Muscle of back (tissue), 11 donors: Measurements from ENCODE around the gene RFX2. TPM values are rescaled to one million over a fixed set of nuclear protein-coding genes. Genes with fewer than 3 reads are reported as not detected.
A peak's percentile ranks its signal among the peaks of the same experiment; 100 is the strongest.
"Not testable (repeated sequence)": the region's sequence is repeated elsewhere in the genome, so short reads cannot be mapped to it uniquely, and the experiment has no call there.

Source experiments
- DNase-seq, 3 donors: peaks; one replicate each; pipeline versions ENCODE4 v3.0.0 to v3.0.0-alpha.2; 2013
- polyA plus RNA-seq, 10 donors: library from polyadenylated mRNA; unstranded; fragments of 120-200 nt; gene quantifications; one replicate each; pipeline ENCODE4 v1.2.1, GENCODE V29; 2013; ENCODE audit not compliant: insufficient read length in 10 of 10

Gene RFX2
- polyA plus RNA-seq, 10 donors, result 5.2 to 10.9 (median 6.9) TPM

DNA sequence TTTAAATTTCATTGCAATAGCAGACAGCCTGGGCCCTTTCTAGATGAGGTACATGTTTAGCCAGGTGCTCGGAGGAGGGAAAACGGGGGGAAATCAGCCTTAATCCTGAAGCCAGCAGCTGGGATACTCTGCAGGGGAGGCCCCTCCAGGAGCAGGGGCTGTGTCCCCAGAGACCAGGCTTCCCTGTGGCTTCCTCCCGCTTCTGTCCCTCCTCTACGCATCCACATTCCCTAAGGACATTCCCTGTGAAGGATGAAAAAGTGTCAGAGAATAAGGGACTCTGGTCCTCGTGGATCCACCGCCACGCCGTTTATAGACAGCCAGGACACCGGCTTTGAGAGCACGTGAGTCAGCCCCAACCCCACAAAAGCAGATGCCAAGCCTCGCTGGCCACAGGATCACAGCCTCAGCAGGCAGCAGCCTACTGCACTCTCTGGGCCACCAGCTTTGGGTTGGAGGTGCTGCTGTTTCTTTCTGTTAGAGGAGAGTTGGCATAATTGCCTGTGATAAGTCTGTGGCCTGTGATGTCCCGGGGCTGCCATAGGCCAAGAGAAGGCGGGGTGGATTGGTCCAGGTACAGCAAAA, 95.7 kb downstream of the RFX2 start:
- DNase-seq, result no peak

DNA sequence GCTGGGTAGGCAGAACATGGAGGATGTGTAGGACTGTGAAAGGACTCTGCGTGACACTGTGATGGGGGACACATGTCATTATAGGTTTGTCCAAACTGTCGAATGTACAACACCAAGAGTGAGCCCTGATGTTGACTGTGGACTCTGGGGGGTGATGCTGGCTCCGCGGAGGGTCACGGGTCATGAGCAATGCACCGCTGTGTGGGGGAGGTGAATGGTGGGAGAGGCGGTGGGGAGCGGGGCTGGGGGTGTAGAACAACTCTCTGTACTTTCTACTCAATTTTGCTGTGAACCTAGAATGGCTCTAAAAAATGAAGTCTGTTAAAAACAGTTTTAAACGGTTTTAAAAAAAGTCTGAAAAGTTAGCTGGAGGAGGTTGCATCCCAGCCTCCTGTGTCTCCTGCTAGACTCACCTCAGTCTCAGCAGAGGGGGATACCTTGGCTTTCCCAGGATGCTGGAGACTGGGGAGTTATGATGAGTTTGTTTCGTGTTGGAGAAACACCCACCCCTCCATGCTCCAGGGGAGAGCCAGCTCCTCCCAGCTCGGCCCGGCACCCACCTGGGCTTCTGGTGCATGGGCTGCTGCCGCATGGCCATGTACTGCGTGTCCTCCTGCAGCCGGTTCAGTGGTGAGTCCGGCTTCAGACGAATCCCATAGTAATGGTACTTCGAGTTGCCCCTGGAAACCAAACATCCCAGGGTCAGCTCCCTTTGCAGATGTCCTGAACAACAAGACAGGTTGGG, 97.7 kb downstream of the RFX2 start:
- no peak for DNase-seq

DNA sequence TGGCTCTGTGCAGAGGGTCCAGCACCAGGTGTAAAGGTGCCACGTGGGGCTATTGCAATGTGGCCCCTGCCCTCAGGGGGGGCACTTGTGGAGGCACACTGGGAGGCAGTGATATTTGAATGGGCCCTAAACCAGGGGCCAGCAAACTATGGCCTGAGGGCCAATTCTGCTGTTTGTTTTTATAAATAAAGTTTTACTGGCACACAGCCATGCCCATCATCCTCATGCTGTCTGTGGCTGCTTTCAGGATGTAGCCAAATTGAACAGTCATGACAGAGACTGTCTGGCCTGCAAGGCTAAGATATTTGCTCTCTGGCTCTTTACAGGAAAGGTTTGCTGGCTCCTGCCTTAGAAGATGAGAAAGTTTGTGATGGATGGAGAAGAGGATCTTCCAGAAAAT, 98.5 kb downstream of the RFX2 start:
- no peak for DNase-seq

DNA sequence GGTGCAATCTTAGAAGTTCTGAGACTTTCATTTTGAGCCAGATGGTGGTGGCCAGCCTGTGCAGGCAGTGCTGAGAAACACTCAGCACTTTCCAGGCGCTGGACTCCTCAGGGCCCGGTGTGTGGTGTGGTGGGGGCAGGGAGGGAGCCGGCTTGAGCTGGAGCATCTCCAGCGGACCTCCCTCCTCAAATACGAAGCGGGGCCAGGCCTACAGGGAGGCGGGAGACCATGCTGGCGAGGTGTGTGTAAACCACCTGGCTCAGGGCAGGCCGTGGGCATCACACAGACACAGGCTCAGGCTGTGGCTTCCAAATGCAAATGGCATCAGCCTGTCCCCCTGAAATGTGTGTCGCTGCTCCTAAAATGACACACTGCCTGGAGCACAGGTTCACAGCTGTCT, 99.1 kb downstream of the RFX2 start:
- DNase-seq, result no peak

DNA sequence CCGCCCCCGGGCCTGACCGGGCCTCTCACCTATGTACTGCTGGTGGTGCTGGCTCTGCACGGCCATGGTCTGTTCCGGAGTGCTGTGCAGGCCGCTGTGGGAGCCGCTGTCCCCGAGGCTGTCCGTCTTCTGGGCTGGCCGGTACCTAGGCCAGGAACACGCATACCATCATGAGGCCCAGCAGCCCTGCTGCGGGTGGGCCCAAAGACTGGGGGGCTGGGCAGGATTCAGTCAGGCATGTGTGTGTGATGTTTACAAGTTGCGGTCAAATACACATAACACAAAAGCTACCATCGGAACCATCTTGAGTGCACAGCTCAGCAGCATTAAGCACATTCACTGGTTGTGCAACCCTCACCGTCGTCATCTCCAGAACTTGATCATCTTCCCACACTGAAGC, 100.2 kb downstream of the RFX2 start:
- no peak for DNase-seq

DNA sequence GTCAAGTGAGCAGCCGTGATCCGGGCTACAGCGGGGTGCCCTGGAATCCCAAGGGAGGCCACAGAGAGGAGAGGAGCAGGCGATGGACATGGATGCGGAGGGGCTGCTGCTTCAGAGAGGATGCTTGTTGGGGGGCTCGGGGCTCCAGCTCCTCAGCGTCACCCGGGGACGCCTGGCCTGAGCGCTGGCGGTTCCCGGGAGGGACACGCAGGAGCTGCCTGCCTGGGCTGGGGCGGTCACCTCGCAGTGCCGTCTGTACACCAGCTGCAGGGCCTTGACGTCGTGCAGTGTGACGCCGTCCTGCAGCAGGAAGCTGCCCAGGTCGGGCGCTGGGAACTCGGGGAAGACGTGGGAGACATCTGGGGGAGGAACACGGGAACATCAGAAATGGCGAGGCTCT, 102.4 kb downstream of the RFX2 start:
- DNase-seq, result no peak

DNA sequence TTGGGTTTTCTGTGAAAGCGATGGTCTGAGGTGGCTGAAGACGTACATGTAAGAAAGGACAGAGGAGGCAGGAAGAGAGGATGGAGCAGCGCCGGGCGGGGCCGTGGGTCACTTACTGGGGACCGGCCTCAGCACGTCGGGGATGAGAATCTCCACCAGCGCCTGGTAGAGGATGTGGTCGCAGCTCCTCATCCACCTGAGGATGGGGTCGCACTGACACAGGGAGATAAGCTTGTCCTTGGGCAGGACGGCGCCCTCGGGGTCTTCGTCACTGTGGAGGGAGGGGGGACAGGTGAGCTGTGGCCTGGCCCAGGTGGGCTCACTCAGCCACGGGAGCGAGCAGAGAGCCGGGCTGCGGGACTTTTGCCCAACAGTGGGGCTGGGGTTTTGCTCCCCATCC, 103.4 kb downstream of the RFX2 start:
- no peak for DNase-seq

DNA sequence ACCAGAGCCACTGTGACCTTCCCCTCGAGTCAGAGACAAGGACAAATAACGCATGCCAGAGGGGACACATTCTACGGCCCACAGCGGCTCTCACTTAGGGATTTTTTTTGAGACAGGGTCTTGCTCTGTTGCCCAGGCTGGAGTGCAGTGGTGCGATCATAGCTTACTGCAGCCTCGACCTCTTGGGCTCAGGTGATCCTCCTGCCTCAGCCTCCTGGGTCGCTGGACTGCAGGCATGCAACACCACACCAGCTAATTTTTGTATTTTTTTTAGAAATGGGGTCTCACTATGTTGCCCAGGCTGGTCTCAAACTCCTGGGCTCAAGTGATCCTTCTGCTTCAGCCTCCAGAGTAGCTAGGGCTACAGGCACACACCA, 104.2 kb downstream of the RFX2 start:
- DNase-seq, result not testable (repeated sequence)

DNA sequence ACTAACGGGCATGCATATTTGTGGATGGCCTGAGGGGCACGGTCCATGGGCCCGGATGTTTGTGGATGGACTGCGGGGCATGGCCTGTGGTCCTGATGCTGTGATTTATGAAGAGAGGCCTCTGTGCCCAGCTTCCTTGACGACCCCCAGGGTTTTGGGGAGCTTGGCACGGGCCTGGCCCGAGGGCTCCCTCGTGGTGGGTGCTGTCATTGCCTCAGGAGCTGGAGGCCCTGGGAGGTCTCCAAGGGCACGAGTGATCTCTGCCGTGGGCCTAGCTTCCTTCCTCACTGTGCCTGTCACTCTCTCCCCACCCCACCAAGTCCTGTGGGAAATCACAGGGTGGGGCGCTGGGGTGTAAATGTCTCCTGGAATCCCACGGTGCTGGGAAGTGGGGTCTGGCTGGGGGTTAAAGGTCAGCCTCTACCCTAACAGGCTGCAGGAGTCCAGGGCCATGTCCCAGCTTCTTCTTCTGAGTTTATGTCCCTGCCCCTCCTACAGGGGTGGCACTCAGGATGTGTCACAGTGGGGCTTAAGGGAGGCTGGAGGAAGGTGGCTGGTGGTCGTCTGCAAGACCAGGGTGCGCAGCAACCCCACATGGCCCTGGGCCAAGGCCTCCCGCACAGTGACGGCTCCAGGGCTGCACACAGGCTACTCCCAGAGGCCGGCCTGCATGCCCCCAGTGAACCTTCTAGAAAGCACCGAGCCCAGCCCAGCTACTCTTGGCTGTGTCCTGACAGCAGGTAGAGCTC, 104.8 kb downstream of the RFX2 start:
- DNase-seq, result no peak

DNA sequence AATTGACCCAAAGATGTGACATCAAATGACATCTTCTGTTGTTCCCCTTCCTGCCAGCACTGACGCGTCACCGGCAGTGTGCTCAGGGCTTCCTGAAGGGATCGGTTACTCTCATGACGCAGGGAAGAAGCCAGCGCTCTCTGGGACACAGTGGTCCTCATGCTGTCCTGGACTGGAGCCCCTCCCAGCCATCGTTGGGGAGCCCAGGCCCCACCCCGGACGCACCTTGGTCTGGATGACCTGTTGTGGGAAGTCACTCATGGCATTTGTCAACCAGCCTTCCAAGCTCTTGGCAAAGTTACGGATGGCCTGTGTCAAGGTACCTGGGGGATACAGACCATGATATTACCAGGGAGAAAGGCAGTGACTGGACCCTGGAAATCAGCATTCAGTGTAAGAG, 106.3 kb downstream of the RFX2 start:
- DNase-seq, result no peak

DNA sequence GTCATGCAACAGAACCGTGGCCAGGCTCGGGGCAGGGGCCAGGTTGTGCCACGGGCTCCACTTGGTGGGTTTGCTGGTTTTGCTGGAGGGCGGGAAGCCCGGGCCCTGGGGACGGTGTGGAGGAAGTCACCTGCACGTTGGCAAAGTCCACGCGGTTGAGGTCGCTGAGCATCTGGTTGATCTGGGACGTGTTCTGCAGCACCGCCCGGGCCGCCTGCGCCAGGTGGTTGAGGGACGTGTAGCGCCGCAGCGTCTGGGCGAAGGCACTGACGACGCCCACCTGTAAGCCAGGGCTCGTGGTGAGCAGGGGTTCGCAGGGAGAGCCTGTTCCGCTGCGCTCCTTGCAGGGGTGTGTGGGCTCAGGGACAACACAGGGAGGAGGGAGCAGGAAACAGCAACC, 107.7 kb downstream of the RFX2 start:
- no peak for DNase-seq

DNA sequence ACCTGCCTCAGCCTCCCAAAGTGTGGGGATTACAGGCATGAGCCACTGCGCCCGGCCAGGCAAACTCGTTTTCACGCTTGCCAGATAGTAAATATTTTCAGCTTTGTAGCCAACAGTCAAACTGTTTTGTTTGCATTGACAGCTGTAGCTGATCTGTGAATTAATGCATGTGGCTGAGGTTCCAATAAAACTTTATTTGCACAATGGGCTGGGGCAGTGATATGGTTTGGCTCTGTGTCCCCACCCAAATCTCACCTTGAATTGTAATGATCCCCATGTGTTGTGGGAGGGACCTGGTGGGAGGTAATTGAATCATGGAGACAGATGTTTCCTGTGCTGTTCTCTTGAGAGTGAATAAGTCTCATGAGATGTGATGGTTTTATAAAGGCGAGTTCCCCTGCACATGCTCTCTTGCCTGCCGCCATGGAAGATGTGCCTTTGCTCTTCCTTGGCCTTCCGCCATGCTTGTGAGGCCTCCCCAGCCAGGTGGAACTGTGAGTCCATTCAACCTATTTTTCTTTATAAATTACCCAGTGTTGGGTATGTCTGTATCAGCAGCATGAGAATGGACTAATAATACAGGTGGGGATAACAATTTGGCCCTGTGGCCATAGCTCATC, 110.0 kb downstream of the RFX2 start:
- DNase-seq, result no peak

DNA sequence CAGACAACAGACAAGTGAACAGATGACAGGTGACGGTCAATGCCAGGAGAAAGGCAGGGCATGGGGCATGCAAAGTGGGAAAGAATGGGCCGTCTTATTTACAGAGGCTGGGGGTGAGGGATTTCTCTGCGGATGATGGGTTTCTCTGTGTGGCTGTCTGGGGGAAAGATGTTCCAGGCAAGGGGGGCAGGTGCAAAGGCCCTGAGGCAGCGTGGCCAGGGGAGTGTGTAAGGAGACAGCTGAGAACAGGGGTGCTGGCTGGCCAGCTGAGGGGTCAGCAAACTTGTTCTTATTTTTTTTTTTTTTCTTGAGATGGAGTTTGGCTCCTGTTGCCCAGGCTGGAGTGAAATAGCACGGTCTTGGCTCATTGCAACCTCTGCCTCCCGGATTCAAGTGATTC, 110.6 kb downstream of the RFX2 start:
- DNase-seq, result no peak

DNA sequence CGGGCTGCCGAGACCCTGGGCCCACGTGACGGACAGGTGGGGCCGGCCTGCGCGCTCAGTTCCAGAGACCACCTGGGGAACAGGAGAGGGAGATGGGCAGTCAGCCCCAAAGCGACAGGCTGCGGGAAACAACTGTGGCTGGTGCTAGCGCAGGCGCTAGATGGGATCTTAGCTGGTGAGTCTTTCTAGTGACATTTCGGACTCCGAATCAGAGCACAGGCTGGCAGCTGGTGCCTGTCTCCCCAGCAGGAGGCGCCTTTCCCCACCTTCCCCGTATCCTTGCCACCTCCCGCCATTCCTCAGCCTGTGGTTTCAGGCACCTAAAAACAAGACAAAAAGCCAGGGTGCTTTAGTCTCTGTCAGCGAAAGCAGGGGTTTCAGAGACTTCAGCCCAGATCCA, 112.9 kb downstream of the RFX2 start:
- DNase-seq, result no peak

DNA sequence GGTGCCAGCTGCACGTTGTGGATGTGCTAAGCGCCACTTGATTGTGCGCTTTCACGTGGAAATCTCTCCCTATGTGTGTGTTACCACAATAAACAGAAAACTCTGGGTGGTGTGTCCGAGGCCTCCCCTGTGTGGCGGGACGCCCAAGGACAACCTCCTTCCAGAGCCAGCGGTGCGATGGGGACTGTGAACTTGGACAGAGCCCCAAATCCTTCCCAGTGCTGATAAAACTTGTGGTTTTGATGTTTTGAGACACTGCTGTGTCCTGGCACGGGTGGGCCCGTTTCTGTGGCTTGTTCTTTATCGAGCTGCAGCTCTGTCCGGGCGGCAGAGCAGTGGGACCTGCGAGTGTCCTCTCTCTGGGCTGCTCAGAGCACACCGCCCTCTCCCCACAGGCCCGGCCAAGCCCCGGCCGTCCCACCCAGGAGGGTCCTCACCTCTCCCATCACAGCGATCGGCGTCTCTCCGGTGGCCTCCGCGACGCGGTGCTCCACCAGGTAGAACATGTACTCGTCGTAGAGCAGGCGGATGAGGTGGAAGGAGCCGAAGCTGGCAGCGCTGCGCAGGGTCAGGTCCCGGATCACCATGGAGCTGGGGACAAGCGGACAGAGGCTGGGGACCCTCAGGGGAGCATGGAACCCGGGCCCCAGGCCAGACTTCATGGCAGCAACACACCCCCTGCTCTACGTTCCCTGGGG, 113.5 kb downstream of the RFX2 start:
- no peak for DNase-seq

DNA sequence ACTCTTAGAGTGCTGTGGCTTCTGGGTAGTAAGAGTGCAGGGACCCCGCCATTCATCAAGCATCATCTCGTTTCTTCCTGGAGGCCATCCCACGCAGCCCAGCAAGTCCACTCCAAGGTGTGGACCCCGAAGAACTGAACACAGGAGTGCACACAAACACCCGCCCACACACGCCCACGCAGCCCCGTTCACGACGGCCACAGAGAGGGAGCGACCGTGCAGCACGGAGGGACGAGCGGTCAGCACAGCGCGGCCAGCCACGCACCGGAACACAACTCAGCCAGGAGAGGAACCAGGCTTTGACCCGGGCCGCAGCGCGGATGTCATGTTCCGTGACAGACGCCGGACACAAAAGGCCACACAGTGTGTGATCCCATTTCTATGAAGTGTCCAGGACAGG, 114.2 kb downstream of the RFX2 start:
- DNase-seq, result no peak

DNA sequence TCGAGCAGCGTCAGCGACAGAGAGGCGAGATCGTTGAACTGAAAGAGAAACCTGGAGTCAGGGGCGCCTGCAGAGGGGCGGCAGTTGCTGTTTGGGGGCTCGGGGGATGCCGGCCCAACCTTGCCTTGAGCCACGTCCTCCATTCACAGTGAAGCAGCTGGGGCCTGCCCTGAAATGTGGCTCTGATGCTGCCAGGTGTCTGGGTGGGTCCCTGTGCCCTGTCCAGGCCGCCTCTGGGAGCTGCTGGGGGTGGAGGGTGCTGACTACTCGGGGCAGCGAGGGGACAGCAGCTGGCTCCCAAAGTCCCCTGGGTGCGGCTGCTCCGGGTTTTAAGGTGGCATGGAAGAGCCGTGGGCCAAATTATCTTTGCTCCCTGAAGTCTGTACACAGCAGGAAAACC, 114.7 kb downstream of the RFX2 start:
- DNase-seq, result no peak

DNA sequence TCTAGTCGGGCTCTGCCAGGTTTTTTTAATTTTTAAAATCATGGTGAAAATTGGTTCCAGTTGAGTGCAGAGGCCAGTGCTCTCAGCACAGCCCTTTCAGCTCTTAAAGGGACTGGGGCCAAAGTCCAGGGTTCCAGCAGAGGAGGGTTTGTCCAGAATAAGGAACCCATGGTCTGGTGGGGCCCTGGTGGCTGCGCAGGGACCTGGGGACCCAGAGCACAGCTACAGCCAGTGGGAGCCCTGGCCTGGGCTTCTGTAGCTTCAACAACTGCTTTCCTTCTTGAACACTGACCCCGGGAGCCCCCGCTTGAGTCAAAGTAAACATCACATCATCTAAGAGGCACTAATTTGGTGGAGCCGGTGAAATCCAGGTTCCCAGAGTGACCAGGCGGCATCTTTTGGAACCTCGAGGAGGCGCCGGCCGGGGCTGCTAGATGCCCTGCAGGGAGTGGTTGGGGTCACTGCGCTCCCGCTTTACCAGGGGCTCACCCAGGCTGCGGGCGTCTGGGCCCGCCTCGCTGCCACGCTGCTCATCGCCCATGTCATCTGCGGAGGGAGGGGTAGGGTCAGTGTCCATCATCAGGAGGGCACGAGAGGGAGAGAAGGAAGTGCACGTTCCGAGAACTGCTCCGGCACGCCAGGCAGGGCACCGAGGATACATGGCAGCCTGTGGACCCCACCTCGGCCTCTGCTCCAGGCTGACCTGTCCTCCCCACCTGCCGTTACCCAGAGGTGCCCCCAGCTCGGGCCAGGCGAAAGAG, 115.7 kb downstream of the RFX2 start:
- DNase-seq, result no peak

DNA sequence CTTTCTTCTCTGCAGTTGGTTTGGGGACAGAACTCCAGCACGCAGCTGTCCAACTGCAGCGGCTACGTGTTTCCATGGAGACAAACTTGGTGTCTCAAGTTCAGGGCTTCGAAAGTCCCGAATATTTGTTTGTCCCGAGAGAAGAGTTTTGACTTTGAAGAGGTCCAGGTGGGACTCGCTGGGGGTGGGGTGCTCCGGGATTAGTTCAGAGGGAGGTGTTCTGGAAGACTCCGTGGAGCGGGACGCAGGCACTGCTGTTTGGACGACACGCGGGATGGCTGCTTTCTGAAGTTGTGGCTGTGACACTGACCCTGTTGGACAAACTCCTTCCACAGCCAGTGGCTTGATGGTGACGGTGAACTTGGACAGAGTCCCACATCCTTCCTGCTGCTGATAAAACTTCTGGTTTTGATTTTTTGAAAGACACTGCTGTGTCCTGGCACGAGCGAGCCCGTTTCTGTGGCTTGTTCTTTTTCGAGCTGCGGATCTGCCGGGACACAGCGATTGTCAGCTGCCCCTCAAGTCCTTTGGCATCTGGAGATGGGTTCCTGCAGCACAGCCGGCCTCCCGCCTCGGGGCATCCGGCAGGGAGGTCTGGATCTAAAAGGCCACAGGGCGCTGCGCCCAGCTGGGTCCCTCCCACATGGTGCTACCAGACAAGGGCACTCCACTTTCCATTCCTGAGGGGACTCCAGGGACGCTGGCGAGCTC, 116.5 kb downstream of the RFX2 start:
- peak in 2 of 3 donors; percentile 67 to 87 for DNase-seq

DNA sequence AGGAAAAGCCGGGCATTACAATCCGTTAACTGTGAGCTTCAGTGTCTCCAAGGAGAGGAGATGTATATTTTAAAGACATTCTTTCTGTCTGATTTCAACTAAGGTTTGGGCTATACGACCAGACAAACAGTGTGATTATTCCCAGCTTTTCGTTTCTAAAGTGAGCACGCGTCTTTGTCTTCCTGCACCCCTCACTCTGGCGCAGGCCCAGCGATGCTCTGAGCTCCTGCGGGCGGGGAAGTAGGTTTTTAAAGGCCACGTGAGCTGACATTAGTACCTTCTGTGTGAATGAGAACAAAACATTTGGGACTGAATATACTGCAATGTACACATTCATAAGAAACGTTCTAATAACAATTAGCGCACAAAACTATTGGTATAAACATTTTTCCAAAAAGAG, 117.1 kb downstream of the RFX2 start:
- peak in 1 of 3 donors; percentile 74 for DNase-seq

DNA sequence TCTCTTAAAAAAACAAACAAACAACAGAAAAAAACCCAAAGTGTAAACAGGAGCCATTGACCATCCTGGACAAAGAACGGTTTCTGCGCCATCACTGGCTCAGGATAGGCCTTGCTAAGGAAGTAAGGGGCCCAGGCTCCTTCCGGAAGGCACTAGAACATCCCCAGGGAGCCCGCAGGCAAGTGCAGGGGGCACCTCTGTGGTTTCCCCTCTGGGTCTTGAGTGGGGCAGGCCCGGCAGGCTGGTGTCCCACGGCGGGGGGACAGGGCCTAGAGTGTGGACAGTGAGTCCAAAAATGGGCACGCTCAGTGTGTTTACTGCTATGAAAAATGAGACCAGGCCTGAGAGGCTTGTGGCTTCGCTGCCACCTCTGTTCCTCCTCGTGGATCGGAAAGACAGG, 117.5 kb downstream of the RFX2 start:
- DNase-seq, result no peak
